Astrocyte (in vitro differentiated cells and primary cell): ENCODE results near the gene GXYLT1. TPM values are rescaled to one million over a fixed set of nuclear protein-coding genes. Genes with fewer than 3 reads are reported as not detected.

Experiments used
- DNase-seq: peaks from one replicate; pipeline ENCODE4 v3.0.0-alpha.2; 2010; ENCODE audit warnings: low read depth
- FAIRE-seq: peaks from 2 replicates; lab custom pipeline; 2011; peaks lifted over from hg19 to GRCh38; lab: Jason Lieb, UNC
- H2AFZ ChIP-seq: 2 replicates; pipeline ENCODE4 v1.6.0; 2012; ENCODE audit warnings: low read depth, low read length, inconsistent platforms
- H3K27ac ChIP-seq: 2 replicates; pipeline ENCODE4 v1.5.1; 2011; ENCODE audit warnings: low read depth, low read length, inconsistent platforms
- H3K27me3 ChIP-seq: 2 replicates; pipeline ENCODE4 v1.6.0; 2011; ENCODE audit warnings: low read length, inconsistent platforms; ENCODE audit not compliant: insufficient read depth
- H3K36me3 ChIP-seq: 2 replicates; pipeline ENCODE4 v1.5.1; 2011; ENCODE audit warnings: low read length, inconsistent platforms; ENCODE audit not compliant: insufficient read depth
- H3K4me1 ChIP-seq: 2 replicates; pipeline ENCODE4 v1.5.1; 2011; ENCODE audit warnings: low read length, inconsistent platforms; ENCODE audit not compliant: insufficient read depth
- H3K4me2 ChIP-seq: 2 replicates; pipeline ENCODE4 v1.6.0; 2012; ENCODE audit warnings: low read length, inconsistent platforms
- H3K4me3 ChIP-seq: 2 replicates; pipeline ENCODE4 v1.5.1; 2011; ENCODE audit warnings: low read depth, mild to moderate bottlenecking, low read length, inconsistent platforms; ENCODE audit not compliant: insufficient read depth
- H3K79me2 ChIP-seq: 2 replicates; pipeline ENCODE4 v1.6.0; 2012; ENCODE audit warnings: mild to moderate bottlenecking, low read length, inconsistent platforms; ENCODE audit not compliant: insufficient read depth
- H3K9ac ChIP-seq: 2 replicates; pipeline ENCODE4 v1.6.0; 2012; ENCODE audit warnings: mild to moderate bottlenecking, low read length, inconsistent platforms
- H3K9me3 ChIP-seq: 2 replicates; pipeline ENCODE4 v1.5.1; 2012; ENCODE audit warnings: low read depth, mild to moderate bottlenecking, low read length, inconsistent platforms; ENCODE audit not compliant: insufficient read depth
- H4K20me1 ChIP-seq: 2 replicates; pipeline ENCODE4 v1.6.0; 2012; ENCODE audit warnings: low read length, inconsistent platforms; ENCODE audit not compliant: insufficient read depth
- H3K27ac Mint-ChIP-seq: one replicate; pipeline ENCODE4 v1.8.0; 2021; ENCODE audit warnings: mild to moderate bottlenecking, mixed read lengths; ENCODE audit not compliant: unreplicated experiment
- H3K27me3 Mint-ChIP-seq: one replicate; pipeline ENCODE4 v1.8.0; 2021; ENCODE audit warnings: low read depth, mixed read lengths; ENCODE audit not compliant: unreplicated experiment
- H3K36me3 Mint-ChIP-seq: one replicate; pipeline ENCODE4 v1.8.0; 2021; ENCODE audit warnings: low read depth, mixed read lengths; ENCODE audit not compliant: unreplicated experiment
- H3K4me1 Mint-ChIP-seq: one replicate; pipeline ENCODE4 v1.8.0; 2021; ENCODE audit warnings: low read depth, mixed read lengths; ENCODE audit not compliant: unreplicated experiment
- H3K4me3 Mint-ChIP-seq: one replicate; pipeline ENCODE4 v1.8.0; 2021; ENCODE audit warnings: mild to moderate bottlenecking, moderate library complexity, mixed read lengths; ENCODE audit not compliant: unreplicated experiment
- H3K9me3 Mint-ChIP-seq: one replicate; pipeline ENCODE4 v1.8.0; 2021; ENCODE audit warnings: mild to moderate bottlenecking, mixed read lengths; ENCODE audit not compliant: unreplicated experiment
- CTCF ChIP-seq: IDR thresholded peaks from 2 replicates; pipeline ENCODE4 v1.5.1; 2011; ENCODE audit warnings: low read depth, mild to moderate bottlenecking, inconsistent platforms, low read length, moderate library complexity; ENCODE audit not compliant: insufficient read depth
- EZH2 ChIP-seq: IDR thresholded peaks from 2 replicates; pipeline ENCODE4 v1.6.1; 2012; ENCODE audit warnings: mild to moderate bottlenecking, low read length, inconsistent platforms; ENCODE audit not compliant: insufficient read depth
- total RNA-seq: library from RNA; stranded (reverse); gene quantifications from 2 replicates; pipeline ENCODE4 v1.2.1, GENCODE V29; 2021

Gene GXYLT1
- total RNA-seq, 1 donor from 2014 or later, result 23.1 TPM

DNA sequence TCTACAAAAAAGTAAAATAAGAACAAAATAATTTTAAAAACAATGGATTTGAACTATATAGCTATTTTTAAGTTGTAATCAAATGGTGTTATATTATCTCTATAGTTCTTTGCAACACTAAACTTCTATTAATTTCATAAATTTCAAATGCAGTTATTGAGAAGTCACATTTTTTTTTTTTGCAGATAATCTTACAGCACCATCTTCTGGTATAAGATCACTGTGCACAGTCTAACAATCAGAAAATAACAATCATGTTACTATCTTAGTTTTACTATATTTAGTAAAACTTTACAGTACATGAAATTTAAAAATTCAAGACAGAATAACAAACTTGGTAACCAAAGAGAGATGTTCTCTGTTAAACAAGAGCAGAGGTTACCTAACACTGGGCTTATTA is 40.6 kb downstream of the GXYLT1 start:
- H3K4me3 ChIP-seq, result no peak overlapping the region
- FAIRE-seq, result no peak
- no peaks in the 10 kb centered on the region for H3K9me3 Mint-ChIP-seq

DNA sequence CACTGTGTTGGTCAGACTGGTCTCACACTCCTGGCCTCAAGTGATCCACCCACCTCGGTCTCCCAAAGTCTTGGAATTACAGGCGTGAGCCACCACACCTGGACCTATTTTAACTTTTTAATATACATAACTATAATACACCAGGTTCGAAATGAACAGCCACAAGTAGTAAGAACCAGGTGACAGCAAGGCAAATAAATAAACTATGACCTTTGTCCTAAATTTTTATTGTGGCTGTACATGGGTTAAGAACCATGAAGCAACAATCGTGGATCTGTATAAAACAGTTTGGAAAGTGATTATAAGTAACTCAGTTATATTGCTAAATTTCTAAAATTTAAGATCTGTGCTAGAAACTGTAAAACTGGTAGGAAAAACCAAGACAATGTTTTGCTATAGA is 41.5 kb downstream of the GXYLT1 start:
- Histone ChIP-seq H3K9me3 (no peaks in the 10 kb centered on the region), H4K20me1 (no peaks in the 10 kb centered on the region), H3K4me2 (no peak overlapping the region), H3K9ac (no peak overlapping the region), H3K4me1 (no peaks in the 10 kb centered on the region), H2AFZ (no peak overlapping the region), H3K79me2 (no peaks in the 10 kb centered on the region), H3K27ac (no peak overlapping the region), H3K36me3 (peaks cover 5% of the 10 kb centered on the region), H3K27me3 (no peaks in the 10 kb centered on the region), H3K4me3 (no peak overlapping the region)
- no peaks in the 10 kb centered on the region for H3K9me3 Mint-ChIP-seq
- H3K4me1 Mint-ChIP-seq, result no peaks in the 10 kb centered on the region
- no peak overlapping the region for H3K27ac Mint-ChIP-seq
- H3K4me3 Mint-ChIP-seq, result no peak overlapping the region
- no peak for FAIRE-seq
- DNase-seq, result no peak
- TF ChIP-seq EZH2, result no peak
- TF ChIP-seq CTCF, result no peak
- H3K27me3 Mint-ChIP-seq, result no peaks in the 10 kb centered on the region
- H3K36me3 Mint-ChIP-seq, result peaks cover 2% of the 10 kb centered on the region

More for the DNA sequence above, 40.6 kb downstream of the GXYLT1 start:
- Mint-ChIP-seq H3K4me1 (no peaks in the 10 kb centered on the region), H3K36me3 (peaks cover 2% of the 10 kb centered on the region), H3K4me3 (no peak overlapping the region), H3K27ac (no peak overlapping the region), H3K27me3 (no peaks in the 10 kb centered on the region)
- no peaks in the 10 kb centered on the region for H3K27me3 ChIP-seq
- peaks cover 5% of the 10 kb centered on the region for H3K36me3 ChIP-seq
- no peak overlapping the region for H3K4me2 ChIP-seq
- no peak overlapping the region for H3K9ac ChIP-seq
- H3K27ac ChIP-seq, result no peak overlapping the region
- no peaks in the 10 kb centered on the region for H4K20me1 ChIP-seq
- H3K79me2 ChIP-seq, result no peaks in the 10 kb centered on the region
- no peaks in the 10 kb centered on the region for H3K4me1 ChIP-seq
- no peaks in the 10 kb centered on the region for H3K9me3 ChIP-seq
- DNase-seq, result no peak
- H2AFZ ChIP-seq, result no peak overlapping the region
- TF ChIP-seq CTCF, result peak; percentile 11
- no peak for TF ChIP-seq EZH2

DNA sequence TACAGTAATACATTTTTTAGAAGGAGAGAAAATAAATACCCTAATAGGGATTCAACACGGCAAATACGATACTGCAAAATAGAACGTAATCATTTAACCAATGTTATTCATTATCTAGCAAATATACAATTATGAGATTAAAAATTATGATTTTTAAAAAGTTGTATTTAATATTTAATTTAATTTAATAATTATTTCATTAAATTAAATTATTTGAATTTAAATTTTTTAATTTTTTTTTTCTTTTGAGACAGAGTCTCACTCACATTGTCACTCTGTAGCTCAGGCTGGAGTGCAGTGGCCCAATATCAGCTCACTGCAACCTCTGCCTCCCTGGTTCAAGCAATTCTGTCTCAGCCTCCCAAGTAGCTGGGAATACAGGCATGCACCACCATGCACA is 42.0 kb downstream of the GXYLT1 start:
- no peak overlapping the region for H3K27ac ChIP-seq
- FAIRE-seq (no peak), DNase-seq (no peak)
- Mint-ChIP-seq H3K4me3 (no peak overlapping the region), H3K27me3 (no peaks in the 10 kb centered on the region), H3K36me3 (peaks cover 2% of the 10 kb centered on the region), H3K27ac (no peak overlapping the region), H3K4me1 (no peaks in the 10 kb centered on the region), H3K9me3 (no peaks in the 10 kb centered on the region)
- H3K9me3 ChIP-seq, result no peaks in the 10 kb centered on the region
- TF ChIP-seq CTCF, result no peak
- TF ChIP-seq EZH2, result no peak
- H2AFZ ChIP-seq, result no peak overlapping the region
- peaks cover 5% of the 10 kb centered on the region for H3K36me3 ChIP-seq
- no peaks in the 10 kb centered on the region for H3K79me2 ChIP-seq
- no peak overlapping the region for H3K4me3 ChIP-seq
- H3K27me3 ChIP-seq, result no peaks in the 10 kb centered on the region
- no peak overlapping the region for H3K9ac ChIP-seq
- no peaks in the 10 kb centered on the region for H3K4me1 ChIP-seq
- no peak overlapping the region for H3K4me2 ChIP-seq
- H4K20me1 ChIP-seq, result no peaks in the 10 kb centered on the region
